DOHH2 (cell line): Measurements from ENCODE around the gene SEC14L3.
"Not testable (repeated sequence)": the region's sequence is repeated elsewhere in the genome, so short reads cannot be mapped to it uniquely, and the experiment has no call there.

Source experiments
- EZH2phosphoT487 ChIP-seq: fragments of 200-600 bp; sonication (generic); IDR thresholded peaks from 2 replicates; pipeline ENCODE4 v1.6.1; 2017; ENCODE audit warnings: borderline replicate concordance, mild to moderate bottlenecking, antibody characterized with exemption, low read length, moderate library complexity, mixed read lengths
- TF ChIP-seq, protein P1 (sequence below): fragments of 200-600 bp; sonication (generic); IDR thresholded peaks from one replicate; pipeline ENCODE4 v1.5.1; 2014; ENCODE audit warnings: antibody characterized with exemption, mild to moderate bottlenecking, low read depth, low read length; ENCODE audit not compliant: poor library complexity, severe bottlenecking

DNA sequence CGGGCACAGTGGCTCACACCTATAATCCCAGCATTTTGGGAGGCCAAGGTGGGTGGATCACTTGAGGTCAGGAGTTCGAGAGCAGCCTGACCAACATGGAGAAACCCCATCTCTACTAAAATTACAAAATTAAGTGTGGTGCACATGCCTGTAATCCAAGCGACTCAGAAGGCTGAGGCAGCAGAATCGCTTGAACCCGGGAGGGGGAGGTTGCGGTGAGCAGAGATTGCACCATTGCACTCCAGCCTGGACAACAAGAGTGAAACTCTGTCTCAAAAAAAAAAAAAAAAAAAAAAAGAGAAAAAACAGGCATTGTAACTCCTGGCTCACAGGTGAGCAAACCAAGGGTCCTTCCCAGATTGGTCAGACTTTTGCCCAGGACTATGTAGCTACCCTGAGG is 11.3 kb downstream of the SEC14L3 start:
- TF ChIP-seq, protein P1, sequence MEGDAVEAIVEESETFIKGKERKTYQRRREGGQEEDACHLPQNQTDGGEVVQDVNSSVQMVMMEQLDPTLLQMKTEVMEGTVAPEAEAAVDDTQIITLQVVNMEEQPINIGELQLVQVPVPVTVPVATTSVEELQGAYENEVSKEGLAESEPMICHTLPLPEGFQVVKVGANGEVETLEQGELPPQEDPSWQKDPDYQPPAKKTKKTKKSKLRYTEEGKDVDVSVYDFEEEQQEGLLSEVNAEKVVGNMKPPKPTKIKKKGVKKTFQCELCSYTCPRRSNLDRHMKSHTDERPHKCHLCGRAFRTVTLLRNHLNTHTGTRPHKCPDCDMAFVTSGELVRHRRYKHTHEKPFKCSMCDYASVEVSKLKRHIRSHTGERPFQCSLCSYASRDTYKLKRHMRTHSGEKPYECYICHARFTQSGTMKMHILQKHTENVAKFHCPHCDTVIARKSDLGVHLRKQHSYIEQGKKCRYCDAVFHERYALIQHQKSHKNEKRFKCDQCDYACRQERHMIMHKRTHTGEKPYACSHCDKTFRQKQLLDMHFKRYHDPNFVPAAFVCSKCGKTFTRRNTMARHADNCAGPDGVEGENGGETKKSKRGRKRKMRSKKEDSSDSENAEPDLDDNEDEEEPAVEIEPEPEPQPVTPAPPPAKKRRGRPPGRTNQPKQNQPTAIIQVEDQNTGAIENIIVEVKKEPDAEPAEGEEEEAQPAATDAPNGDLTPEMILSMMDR, result not testable (repeated sequence)
- not testable (repeated sequence) for TF ChIP-seq EZH2phosphoT487
